ENCODE measurements around the gene IFNA14. TPM values are rescaled to one million over a fixed set of nuclear protein-coding genes. Genes with fewer than 3 reads are reported as not detected.
"Not testable (repeated sequence)": the region's sequence is repeated elsewhere in the genome, so short reads cannot be mapped to it uniquely, and the experiment has no call there.

IFNA14 gene
- polyA plus RNA-seq, 1 experiment = not detected

GRCh38 chr9:21194867-21195776 lies 44.7 kb downstream of the IFNA14 start:
- CTCF ChIA-PET = interaction anchor here (0.7 to 1.6 kb wide), 7 partner anchors 9 to 596 kb away, joined by 3 to 5 read pairs (median 4); partner anchors contain the start of gene IFNA10
- POLR2A ChIA-PET = not testable (repeated sequence)

More at GRCh38 chr9:21194867-21195776, 44.7 kb downstream of the IFNA14 start:
- TF ChIP-seq, protein P1, sequence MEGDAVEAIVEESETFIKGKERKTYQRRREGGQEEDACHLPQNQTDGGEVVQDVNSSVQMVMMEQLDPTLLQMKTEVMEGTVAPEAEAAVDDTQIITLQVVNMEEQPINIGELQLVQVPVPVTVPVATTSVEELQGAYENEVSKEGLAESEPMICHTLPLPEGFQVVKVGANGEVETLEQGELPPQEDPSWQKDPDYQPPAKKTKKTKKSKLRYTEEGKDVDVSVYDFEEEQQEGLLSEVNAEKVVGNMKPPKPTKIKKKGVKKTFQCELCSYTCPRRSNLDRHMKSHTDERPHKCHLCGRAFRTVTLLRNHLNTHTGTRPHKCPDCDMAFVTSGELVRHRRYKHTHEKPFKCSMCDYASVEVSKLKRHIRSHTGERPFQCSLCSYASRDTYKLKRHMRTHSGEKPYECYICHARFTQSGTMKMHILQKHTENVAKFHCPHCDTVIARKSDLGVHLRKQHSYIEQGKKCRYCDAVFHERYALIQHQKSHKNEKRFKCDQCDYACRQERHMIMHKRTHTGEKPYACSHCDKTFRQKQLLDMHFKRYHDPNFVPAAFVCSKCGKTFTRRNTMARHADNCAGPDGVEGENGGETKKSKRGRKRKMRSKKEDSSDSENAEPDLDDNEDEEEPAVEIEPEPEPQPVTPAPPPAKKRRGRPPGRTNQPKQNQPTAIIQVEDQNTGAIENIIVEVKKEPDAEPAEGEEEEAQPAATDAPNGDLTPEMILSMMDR (IDR thresholded peaks at IDR 0.05; ENCODE audit: insufficient read depth, low read depth, low read length) = peak; percentile 54
- not testable (repeated sequence) for DNase-seq (ENCODE audit: low read depth); H3K4me3 ChIP-seq (ENCODE audit: low read depth, low read length); H3K36me3 ChIP-seq (ENCODE audit: control insufficient read depth, insufficient read depth, low read length); H3K27me3 ChIP-seq (ENCODE audit: control insufficient read depth, insufficient read depth, low read length)

Other genes with a start within 250 kb of the IFNA14 start
- gene HACD4, start 208.4 kb downstream of the IFNA14 start, polyA plus RNA-seq (2011; rRNA removed) = 4.3 and 8.6 TPM in 2 replicates
- gene IFNB1, start 162.1 kb downstream of the IFNA14 start, polyA plus RNA-seq (2011; rRNA removed) = not detected in 2 replicates
- gene IFNW1, start 98.2 kb downstream of the IFNA14 start, polyA plus RNA-seq (2011; rRNA removed) = not detected in 2 replicates
- gene IFNA21, start 73.3 kb downstream of the IFNA14 start, polyA plus RNA-seq (2011; rRNA removed) = not detected in 2 replicates
- not detected in 2 replicates for gene IFNA4, start 52.4 kb downstream of the IFNA14 start, polyA plus RNA-seq (2011; rRNA removed)
- not detected in 2 replicates for gene IFNA7, start 37.8 kb downstream of the IFNA14 start, polyA plus RNA-seq (2011; rRNA removed)
- not detected in 2 replicates for gene IFNA10, start 32.9 kb downstream of the IFNA14 start, polyA plus RNA-seq (2011; rRNA removed)
- gene IFNA16, start 22.7 kb downstream of the IFNA14 start, polyA plus RNA-seq (2011; rRNA removed) = not detected in 2 replicates
- not detected in 2 replicates for gene IFNA17, start 11.8 kb downstream of the IFNA14 start, polyA plus RNA-seq (2011; rRNA removed)
- not detected in 2 replicates for gene IFNA5, start 65.3 kb upstream of the IFNA14 start, polyA plus RNA-seq (2011; rRNA removed)
- 14.4 and 25.9 TPM in 2 replicates for gene KLHL9, start 95.4 kb upstream of the IFNA14 start, polyA plus RNA-seq (2011; rRNA removed)
- not detected in 2 replicates for gene IFNA6, start 110.9 kb upstream of the IFNA14 start, polyA plus RNA-seq (2011; rRNA removed)
- not detected in 2 replicates for gene IFNA13, start 128.1 kb upstream of the IFNA14 start, polyA plus RNA-seq (2011; rRNA removed)
- not detected in 2 replicates for gene IFNA2, start 145.4 kb upstream of the IFNA14 start, polyA plus RNA-seq (2011; rRNA removed)
- gene IFNA8, start 169.1 kb upstream of the IFNA14 start, polyA plus RNA-seq (2011; rRNA removed) = not detected in 2 replicates
- not detected in 2 replicates for gene IFNA1, start 200.4 kb upstream of the IFNA14 start, polyA plus RNA-seq (2011; rRNA removed)
- 0.28 and 0.69 TPM in 2 replicates for gene IFNE, start 242.3 kb upstream of the IFNA14 start, polyA plus RNA-seq (2011; rRNA removed)